Transverse colon (tissue), 4 donors: ENCODE data around the gene BPIFA1. TPM values are rescaled to one million over a fixed set of nuclear protein-coding genes. Genes with fewer than 3 reads are reported as not detected.

Experiments used
- DNase-seq: peaks from one replicate; pipeline ENCODE4 v3.0.0-alpha.2; 2019
- H3K27ac ChIP-seq, 4 donors: fragments of 200-600 bp; sonication (generic); 2 replicates each; pipeline ENCODE4 v1.5.1; 2016 to 2018; ENCODE audit warnings: inconsistent platforms in 4 of 4
- H3K27me3 ChIP-seq: fragments of 200-600 bp; sonication (generic); 2 replicates; pipeline ENCODE4 v1.5.1; 2017; ENCODE audit warnings: inconsistent platforms
- H3K36me3 ChIP-seq, 4 donors: fragments of 200-600 bp; sonication (generic); 2 replicates each; pipeline ENCODE4 v1.5.1; 2017 to 2019; ENCODE audit warnings: inconsistent platforms in 4 of 4
- H3K4me1 ChIP-seq, 4 donors: fragments of 200-600 bp; sonication (generic); 2 replicates each; pipeline ENCODE4 v1.5.1; 2017 to 2020; ENCODE audit warnings: inconsistent platforms in 4 of 4
- H3K4me3 ChIP-seq, 4 donors: fragments of 200-600 bp; sonication (generic); 1 replicate in 1 of 4; 2 replicates in 3 of 4; pipeline versions ENCODE4 v1.5.1 to v1.6.1; 2017 to 2019; ENCODE audit warnings: inconsistent platforms in 4 of 4
- H3K9me3 ChIP-seq, 2 donors: fragments of 200-600 bp; sonication (generic); 2 replicates each; pipeline ENCODE4 v1.5.1; 2017 to 2019; ENCODE audit warnings: inconsistent platforms in 2 of 2
- CTCF ChIP-seq, 5 experiments: fragments of 200-600 bp in 3 of 5; fragments of 450-650 bp in 2 of 5; sonication (generic) in 3 of 5; IDR thresholded peaks; 1 replicate in 2 of 5; 2 replicates in 3 of 5; pipeline ENCODE4 v1.5.1; 2016 to 2017; ENCODE audit warnings: antibody characterized with exemption in 5 of 5, inconsistent platforms in 3 of 5, mild to moderate bottlenecking in 2 of 5, moderate library complexity in 1 of 5
- EP300 ChIP-seq: sonication (generic); formaldehyde crosslinking; IDR thresholded peaks from one replicate; pipeline ENCODE4 v1.6.1; 2017; ENCODE audit warnings: antibody characterized with exemption, low read depth
- POLR2A ChIP-seq: fragments of 450-650 bp; IDR thresholded peaks from one replicate; pipeline ENCODE4 v1.6.1; 2016; ENCODE audit warnings: antibody characterized with exemption, mild to moderate bottlenecking, moderate library complexity
- POLR2AphosphoS5 ChIP-seq, 3 donors: sonication (generic); formaldehyde crosslinking; IDR thresholded peaks; one replicate each; pipeline ENCODE4 v1.6.1; 2016; ENCODE audit warnings: antibody characterized with exemption in 3 of 3
- WGBS, 2 donors: methylation state at CpG; one replicate each; pipeline ENCODE4 v1.1.5; 2018; ENCODE audit warnings: low coverage in 1 of 2; 5-methylcytosine and 5-hydroxymethylcytosine counted together
- in situ Hi-C, 4 donors: fragments of 200-750 bp; cut with MboI; loops; one replicate each; pipeline versions ENCODE4 v1.15.0 to v1.15.1; 2017; ENCODE audit warnings: low sequenced_read_pairs in 3 of 4, low pct_ligation_motif_present in 1 of 4, low pct_unique_long_range_greater_than_20kb in 1 of 4
- intact Hi-C: fragments of 100-400 bp; cut with DNase I; formaldehyde crosslinking; loops from one replicate; pipeline ENCODE4 v1.15.1; 2023; ENCODE audit warnings: low total_unique reads
- total RNA-seq, 4 donors: library from RNA; depleted of rRNA; stranded (reverse); fragments of >200 nt; gene quantifications; one replicate each; pipeline ENCODE4 v1.1.0, GENCODE V29; 2016

Gene BPIFA1
- total RNA-seq, 4 donors from 2014 or later = not detected

DNA sequence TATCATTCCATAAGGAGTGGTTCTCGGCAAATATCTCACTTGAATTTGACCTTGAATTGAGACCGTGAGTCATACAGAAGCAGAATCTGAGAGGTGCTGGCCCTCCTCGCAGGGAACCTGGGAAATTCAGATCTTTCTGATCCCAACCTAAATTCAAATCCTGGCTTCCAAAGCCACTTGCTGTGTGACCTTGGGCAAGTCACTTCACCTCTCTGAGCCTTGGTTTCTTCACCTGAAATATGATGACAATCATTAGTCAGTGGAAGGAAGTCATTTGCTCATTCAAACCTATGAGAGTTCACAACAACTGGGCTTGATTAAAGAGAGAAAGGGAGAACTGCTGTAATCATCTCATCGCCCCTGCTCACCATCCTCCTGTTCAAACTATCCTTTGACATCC is 11.4 kb upstream of the BPIFA1 start:
- TF ChIP-seq POLR2A (no peak), EP300 (no peak), CTCF (IDR thresholded peaks at IDR 0.05) (no peak), POLR2AphosphoS5 (IDR thresholded peaks at IDR 0.05) (no peak)
- no peaks in the 10 kb centered on the region for H3K36me3 ChIP-seq
- in situ Hi-C loops = no loop called here
- intact Hi-C loops = no loop called here
- H3K27ac ChIP-seq = no peak overlapping the region
- H3K4me3 ChIP-seq = no peak overlapping the region
- peaks cover 5% of the 10 kb centered on the region for H3K27me3 ChIP-seq
- H3K9me3 ChIP-seq = no peaks in the 10 kb centered on the region
- no peaks in the 10 kb centered on the region for H3K4me1 ChIP-seq
- DNase-seq = no peak
- WGBS, 2 donors = 84 to 86% methylated on average over 1 to 4 of the region's 4 CpGs

- 39 to 67% methylated on average over 1 to 6 of the region's 6 CpGs for WGBS, 2 donors
- DNase-seq = no peak
- intact Hi-C loops = no loop called here
These were observed 6.0 kb upstream of the BPIFA1 start for GRCh38 chr20:33229843-33230242.

DNA sequence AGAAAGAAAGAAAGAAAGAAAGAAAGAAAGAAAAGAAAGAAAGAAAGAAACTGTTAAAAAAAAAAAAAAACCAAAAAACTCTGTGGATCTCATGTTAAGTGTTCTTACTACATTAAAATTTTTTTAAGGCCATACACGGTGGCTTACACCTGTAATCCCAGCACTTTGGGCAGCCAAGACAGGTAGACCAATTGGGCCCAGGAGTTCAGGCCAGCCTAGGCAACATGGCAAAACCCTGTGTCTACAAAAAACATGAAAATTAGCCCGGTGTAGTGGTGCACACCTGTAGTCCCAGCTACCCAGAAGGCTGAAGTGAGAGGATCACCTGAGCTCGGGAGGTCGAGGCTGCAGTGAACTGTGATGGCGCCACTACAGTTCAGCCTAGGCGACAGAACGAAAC is 4.6 kb upstream of the BPIFA1 start:
- DNase-seq = no peak
- H3K4me1 ChIP-seq = no peaks in the 10 kb centered on the region
- TF ChIP-seq CTCF (IDR thresholded peaks at IDR 0.05) = no peak
- no peaks in the 10 kb centered on the region for H3K9me3 ChIP-seq
- intact Hi-C loops (no loop called here), in situ Hi-C loops (no loop called here)
- peaks cover 28% of the 10 kb centered on the region for H3K27me3 ChIP-seq
- H3K27ac ChIP-seq = no peak overlapping the region
- WGBS, 2 donors = 67 to 75% methylated on average over 6 to 7 of the region's 7 CpGs
- H3K4me3 ChIP-seq = no peak overlapping the region
- H3K36me3 ChIP-seq = no peaks in the 10 kb centered on the region

More at GRCh38 chr20:33229843-33230242, 6.0 kb upstream of the BPIFA1 start:
- Histone ChIP-seq H3K27me3 (peaks cover 22% of the 10 kb centered on the region), H3K4me1 (no peaks in the 10 kb centered on the region), H3K27ac (no peak overlapping the region), H3K9me3 (no peaks in the 10 kb centered on the region), H3K36me3 (no peaks in the 10 kb centered on the region), H3K4me3 (no peak overlapping the region)
- TF ChIP-seq POLR2AphosphoS5 (IDR thresholded peaks at IDR 0.05) (no peak), POLR2A (no peak), CTCF (IDR thresholded peaks at IDR 0.05) (no peak), EP300 (no peak)
- in situ Hi-C loops = no loop called here

- H3K27me3 ChIP-seq = peaks cover 28% of the 10 kb centered on the region
- H3K9me3 ChIP-seq = no peaks in the 10 kb centered on the region
- no peak overlapping the region for H3K27ac ChIP-seq
- H3K36me3 ChIP-seq = no peaks in the 10 kb centered on the region
- intact Hi-C loops (no loop called here), in situ Hi-C loops (no loop called here)
- 7 to 20% methylated on average over 1 to 2 of the region's 2 CpGs for WGBS, 2 donors
- H3K4me1 ChIP-seq = no peaks in the 10 kb centered on the region
- no peak for DNase-seq
- H3K4me3 ChIP-seq = no peak overlapping the region
- TF ChIP-seq EP300 (no peak), POLR2A (no peak), CTCF (IDR thresholded peaks at IDR 0.05) (no peak), POLR2AphosphoS5 (IDR thresholded peaks at IDR 0.05) (no peak)
These were observed 3.2 kb upstream of the BPIFA1 start for GRCh38 chr20:33232486-33233072.
